SK-N-MC (cell line): Measurements from ENCODE around the gene FBXO4.

Experiments used
- EZH2 ChIP-seq: fragments of 200-600 bp; sonication (generic); IDR thresholded peaks from one replicate; pipeline ENCODE4 v1.6.1; 2017; ENCODE audit warnings: antibody characterized with exemption
- POLR2AphosphoS5 ChIP-seq: IDR thresholded peaks from 2 replicates; pipeline ENCODE4 v1.6.1; 2012; ENCODE audit warnings: mild to moderate bottlenecking, low read depth, low read length, borderline replicate concordance

- TF ChIP-seq EZH2 (no peak), POLR2AphosphoS5 (no peak)
Measured at GRCh38 chr5:41935544-41935943, 10.5 kb downstream of the FBXO4 start.
